CD8-positive, alpha-beta memory T cell (primary cell): Measurements from ENCODE around the gene NEDD8. TPM values are rescaled to one million over a fixed set of nuclear protein-coding genes. Genes with fewer than 3 reads are reported as not detected.

ENCODE experiments used
- CTCF ChIA-PET: fragments of 350-600 bp; sonication (Branson Sonifier 250); formaldehyde crosslinking; loops from one replicate; lab custom pipeline; 2021; ENCODE audit warnings: antibody characterized with exemption; lab: Charles Lee
- POLR2A ChIA-PET: fragments of 350-600 bp; sonication (Branson Sonifier 250); formaldehyde crosslinking; loops from one replicate; lab custom pipeline; 2021; ENCODE audit warnings: antibody characterized with exemption; lab: Charles Lee
- DNase-seq, 5 donors: peaks; one replicate each; pipeline versions ENCODE4 v3.0.0 to v3.0.0-alpha.2; 2020 to 2022; ENCODE audit warnings: mixed read lengths in 1 of 5
- H3K27ac ChIP-seq: one replicate; pipeline ENCODE4 v1.7.0; 2013; ENCODE audit warnings: low read depth, mild to moderate bottlenecking, low read length, moderate library complexity
- H3K27me3 ChIP-seq: 2 replicates; pipeline ENCODE4 v1.7.0; 2013; ENCODE audit warnings: low read length, mild to moderate bottlenecking; ENCODE audit not compliant: insufficient read depth, poor library complexity, severe bottlenecking
- H3K36me3 ChIP-seq: 2 replicates; pipeline ENCODE4 v1.7.0; 2013; ENCODE audit warnings: mild to moderate bottlenecking, low read length, moderate library complexity; ENCODE audit not compliant: insufficient read depth
- H3K4me1 ChIP-seq: 2 replicates; pipeline ENCODE4 v1.7.0; 2013; ENCODE audit warnings: mild to moderate bottlenecking, low read length, moderate library complexity; ENCODE audit not compliant: insufficient read depth
- H3K4me3 ChIP-seq: 2 replicates; pipeline ENCODE4 v1.7.0; 2013; ENCODE audit warnings: mild to moderate bottlenecking, low read length
- H3K9me3 ChIP-seq: 2 replicates; pipeline ENCODE4 v1.7.0; 2013; ENCODE audit warnings: mild to moderate bottlenecking, low read length
- H3K27ac Mint-ChIP-seq, 8 donors: one replicate each; pipeline ENCODE4 v1.8.0; 2020 to 2021; ENCODE audit warnings: mixed read lengths in 8 of 8, mild to moderate bottlenecking in 6 of 8, inconsistent platforms in 3 of 8, moderate library complexity in 3 of 8
- H3K27me3 Mint-ChIP-seq, 2 donors: one replicate each; pipeline ENCODE4 v1.8.0; 2020 to 2021; ENCODE audit warnings: mixed read lengths in 2 of 2, mild to moderate bottlenecking in 1 of 2, moderate library complexity in 1 of 2
- H3K36me3 Mint-ChIP-seq, 3 donors: one replicate each; pipeline ENCODE4 v1.8.0; 2020 to 2021; ENCODE audit warnings: mixed read lengths in 3 of 3, inconsistent platforms in 1 of 3, mild to moderate bottlenecking in 1 of 3
- H3K4me1 Mint-ChIP-seq, 3 donors: one replicate each; pipeline ENCODE4 v1.8.0; 2020 to 2021; ENCODE audit warnings: mixed read lengths in 3 of 3, inconsistent platforms in 1 of 3, mild to moderate bottlenecking in 1 of 3
- H3K4me3 Mint-ChIP-seq, 7 donors: one replicate each; pipeline ENCODE4 v1.8.0; 2020 to 2021; ENCODE audit warnings: mixed read lengths in 7 of 7, mild to moderate bottlenecking in 6 of 7, moderate library complexity in 4 of 7, inconsistent platforms in 2 of 7
- H3K9me3 Mint-ChIP-seq, 5 donors: one replicate each; pipeline ENCODE4 v1.8.0; 2020 to 2022; ENCODE audit warnings: mixed read lengths in 5 of 5, mild to moderate bottlenecking in 3 of 5, moderate library complexity in 2 of 5, inconsistent platforms in 1 of 5
- polyA plus RNA-seq: library from polyadenylated mRNA; unstranded; fragments of 300-500 nt; fragmentation: Illumina TruSeq; gene quantifications from one replicate; pipeline ENCODE4 v1.2.3, GENCODE V29; 2021
- total RNA-seq, 2 experiments: library from RNA; stranded (reverse); gene quantifications; one replicate each; pipeline ENCODE4 v1.2.3, GENCODE V29; 2021

NEDD8 gene
- total RNA-seq = 100 to 1,000 TPM; 232 to 240 TPM
- 364 TPM for polyA plus RNA-seq

- H3K36me3 Mint-ChIP-seq = peaks cover 0 to 61% (median 11%) of the 10 kb centered on the region in 3 donors
- ChIA-PET CTCF (interaction anchor here (1.6 to 3.2 kb wide), 2 partner anchors 10 to 17 kb away, joined by 6 to 16 read pairs; partner anchors contain the start of genes MDP1 and TINF2), POLR2A (interaction anchor here (2.3 kb wide), 1 partner anchor 10 kb away, joined by 30 read pairs; the partner anchor contains the start of gene TINF2)
These were observed at the start of gene NEDD8 for GRCh38 chr14:24232121-24232644. Gene NEDD8 (minus strand): TSS chr14:24232367. CDS start chr14:24232267, 100 bp downstream.

GRCh38 chr14:24281636-24282035 lies 49.5 kb upstream of the NEDD8 start:
- CTCF ChIA-PET = interaction anchor here (1.6 to 3.5 kb wide), 2 partner anchors 15 to 52 kb away, joined by 5 to 10 read pairs; no protein-coding TSS in a partner anchor
- H3K36me3 Mint-ChIP-seq = peaks cover 0 to 4% (median 0%) of the 10 kb centered on the region in 3 donors
- H3K36me3 ChIP-seq = no peaks in the 10 kb centered on the region
- POLR2A ChIA-PET = no interaction called here
- no peaks in the 10 kb centered on the region for H3K9me3 ChIP-seq
- H3K4me1 Mint-ChIP-seq = peaks cover 17 to 23% (median 21%) of the 10 kb centered on the region in 3 donors
- peak overlapping the region in 4 of 8 donors; percentile 33 to 84 (median 52) for H3K27ac Mint-ChIP-seq
- no peak for DNase-seq
- peaks cover 16% of the 10 kb centered on the region for H3K4me1 ChIP-seq
- no peaks in the 10 kb centered on the region for H3K9me3 Mint-ChIP-seq
- H3K27ac ChIP-seq = no peak overlapping the region
- no peak overlapping the region for H3K4me3 ChIP-seq
- no peaks in the 10 kb centered on the region for H3K27me3 ChIP-seq
- no peak overlapping the region for H3K4me3 Mint-ChIP-seq
- peaks cover 0 to 2% of the 10 kb centered on the region in 2 donors for H3K27me3 Mint-ChIP-seq

More at GRCh38 chr14:24232121-24232644, at the start of gene NEDD8:
- Mint-ChIP-seq H3K27me3 (no peaks in the 10 kb centered on the region), H3K27ac (peak within 1 kb of the TSS; percentile 95 to 99 (median 98)), H3K4me3 (peak within 1 kb of the TSS; percentile 95 to 99 (median 98)), H3K4me1 (peaks cover 45 to 67% (median 66%) of the 10 kb centered on the region in 3 donors), H3K9me3 (no peaks in the 10 kb centered on the region)
- peaks cover 38% of the 10 kb centered on the region for H3K4me1 ChIP-seq
- peak within 1 kb of the TSS; percentile 79 for H3K27ac ChIP-seq
- H3K27me3 ChIP-seq = no peaks in the 10 kb centered on the region
- peak; percentile 74 to 93 (median 84) for DNase-seq
- H3K4me3 ChIP-seq = peak within 1 kb of the TSS; percentile 92
- H3K36me3 ChIP-seq = peaks cover 34% of the 10 kb centered on the region
- no peaks in the 10 kb centered on the region for H3K9me3 ChIP-seq

DNA sequence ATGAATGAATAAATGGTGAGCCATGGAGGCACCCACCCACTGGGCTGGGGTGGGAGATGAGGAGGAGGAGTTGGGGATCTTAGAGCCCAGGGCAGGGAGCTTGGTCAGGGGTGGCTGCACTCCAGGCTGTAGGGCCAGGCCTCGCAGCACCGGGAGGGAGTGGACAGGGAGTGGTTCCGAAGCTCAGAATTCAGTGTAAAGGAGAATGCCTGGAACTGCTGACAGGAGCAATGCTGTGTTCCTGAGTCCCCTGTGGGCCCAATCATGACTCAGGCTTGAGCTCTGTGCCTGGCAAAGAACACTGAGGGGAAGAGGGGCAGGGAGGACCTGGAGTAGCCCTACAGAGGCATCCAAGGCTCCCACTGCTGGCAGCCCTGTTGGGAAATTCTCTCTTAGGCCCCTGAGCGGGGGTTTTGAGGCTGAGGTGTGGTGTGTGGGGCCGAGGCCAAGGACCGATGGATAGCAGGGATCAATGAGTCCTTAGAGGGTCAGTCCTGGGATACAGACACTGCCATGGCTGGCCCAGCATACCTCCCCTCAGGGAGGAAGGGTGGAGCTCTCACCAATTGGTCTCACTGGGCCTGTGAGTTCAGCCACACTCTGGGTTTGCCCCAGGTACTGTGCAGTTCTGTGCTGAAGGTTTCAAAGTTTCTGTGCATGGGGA lies 48.8 kb upstream of the NEDD8 start:
- DNase-seq = no peak
- Histone ChIP-seq H3K4me3 (no peak overlapping the region), H3K27me3 (no peaks in the 10 kb centered on the region), H3K4me1 (peaks cover 16% of the 10 kb centered on the region), H3K27ac (no peak overlapping the region), H3K9me3 (no peaks in the 10 kb centered on the region), H3K36me3 (no peaks in the 10 kb centered on the region)
- Mint-ChIP-seq H3K27ac (peak overlapping the region in 5 of 8 donors; percentile 32 to 84 (median 47)), H3K4me1 (peaks cover 17 to 23% (median 21%) of the 10 kb centered on the region in 3 donors), H3K27me3 (no peaks in the 10 kb centered on the region), H3K36me3 (peaks cover 0 to 2% (median 0%) of the 10 kb centered on the region in 3 donors), H3K4me3 (no peak overlapping the region), H3K9me3 (no peaks in the 10 kb centered on the region)
- ChIA-PET CTCF (interaction anchor here (1.2 to 3.5 kb wide), 5 partner anchors 10 to 53 kb away, joined by 4 to 10 read pairs (median 6); partner anchors contain the start of genes LTB4R2 and RABGGTA), POLR2A (interaction anchor here (1.3 kb wide), 1 partner anchor 9 kb away, joined by 3 read pairs; the partner anchor contains the start of gene RABGGTA)

GRCh38 chr14:24279301-24280186 lies 47.4 kb upstream of the NEDD8 start:
- Mint-ChIP-seq H3K27me3 (no peaks in the 10 kb centered on the region), H3K27ac (peak overlapping the region; percentile 34 to 93 (median 80)), H3K9me3 (no peaks in the 10 kb centered on the region), H3K36me3 (peaks cover 0 to 2% (median 0%) of the 10 kb centered on the region in 3 donors), H3K4me1 (peaks cover 17 to 28% (median 21%) of the 10 kb centered on the region in 3 donors), H3K4me3 (no peak overlapping the region)
- no peaks in the 10 kb centered on the region for H3K36me3 ChIP-seq
- DNase-seq = peak in 3 of 5 donors; percentile 26 to 39 (median 27)
- H3K4me3 ChIP-seq = no peak overlapping the region
- no peaks in the 10 kb centered on the region for H3K9me3 ChIP-seq
- no peak overlapping the region for H3K27ac ChIP-seq
- ChIA-PET CTCF (interaction anchor here (1.2 to 3.5 kb wide), 5 partner anchors 9 to 45 kb away, joined by 3 to 10 read pairs (median 6); partner anchors contain the start of genes LTB4R2 and RABGGTA), POLR2A (interaction anchor here (1.3 kb wide), 1 partner anchor 8 kb away, joined by 3 read pairs; the partner anchor contains the start of gene RABGGTA)
- H3K4me1 ChIP-seq = peaks cover 18% of the 10 kb centered on the region
- no peaks in the 10 kb centered on the region for H3K27me3 ChIP-seq

- peaks cover 27% of the 10 kb centered on the region for H3K4me1 ChIP-seq
- no peak for DNase-seq
- Mint-ChIP-seq H3K4me3 (no peak overlapping the region), H3K36me3 (peaks cover 0 to 2% (median 0%) of the 10 kb centered on the region in 3 donors), H3K27ac (peak overlapping the region in 7 of 8 donors; percentile 13 to 86 (median 66)), H3K9me3 (no peaks in the 10 kb centered on the region), H3K27me3 (no peaks in the 10 kb centered on the region), H3K4me1 (peaks cover 23 to 39% (median 32%) of the 10 kb centered on the region in 3 donors)
- no peaks in the 10 kb centered on the region for H3K36me3 ChIP-seq
- ChIA-PET POLR2A (no interaction called here), CTCF (no interaction called here)
- no peaks in the 10 kb centered on the region for H3K27me3 ChIP-seq
- no peak overlapping the region for H3K4me3 ChIP-seq
- no peaks in the 10 kb centered on the region for H3K9me3 ChIP-seq
- H3K27ac ChIP-seq = no peak overlapping the region
These were observed 46.3 kb upstream of the NEDD8 start for GRCh38 chr14:24278424-24278823.

DNA sequence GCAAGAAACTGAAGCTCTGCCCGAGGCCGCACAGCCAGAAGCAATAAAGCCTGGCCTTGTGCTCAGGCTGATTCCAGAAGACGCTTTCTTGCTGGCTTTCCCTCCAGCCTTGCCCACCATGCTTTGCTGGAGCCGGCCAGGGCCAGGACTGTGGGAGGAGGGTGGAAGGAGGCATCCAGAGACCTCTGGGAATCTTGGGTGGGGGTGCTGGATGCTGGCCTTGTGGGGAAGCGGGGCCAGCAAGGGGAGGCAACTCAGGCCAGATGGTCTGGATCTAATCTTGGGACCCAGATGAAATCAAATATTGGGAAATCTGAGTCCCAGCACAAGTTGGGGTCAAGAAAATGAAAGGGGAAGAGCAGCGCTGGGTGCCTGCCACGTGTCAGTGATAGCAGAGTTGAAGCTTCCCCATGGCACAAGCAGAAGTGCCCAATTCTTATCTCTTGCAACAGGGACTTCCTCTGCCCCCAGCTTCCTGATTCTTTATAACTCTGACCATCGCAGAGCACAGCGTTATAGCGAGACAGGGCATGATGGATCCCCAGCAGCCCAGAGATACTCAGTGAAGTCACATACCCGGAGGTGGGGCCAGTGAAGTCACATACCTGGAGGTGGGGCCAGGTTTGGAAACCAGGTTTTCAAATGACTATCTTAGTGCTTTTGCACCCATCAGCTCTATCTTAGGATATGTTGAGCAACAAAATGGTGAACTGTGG lies 45.6 kb upstream of the NEDD8 start:
- ChIA-PET CTCF (interaction anchor here (1.5 kb wide), 1 partner anchor 36 kb away, joined by 3 read pairs; the partner anchor contains the start of gene TINF2), POLR2A (no interaction called here)
- Mint-ChIP-seq H3K4me3 (no peak overlapping the region), H3K36me3 (peaks cover 0 to 2% (median 0%) of the 10 kb centered on the region in 3 donors), H3K9me3 (no peaks in the 10 kb centered on the region), H3K27ac (peak overlapping the region in 3 of 8 donors; percentile 31 to 86 (median 43)), H3K27me3 (no peaks in the 10 kb centered on the region), H3K4me1 (peaks cover 27 to 43% (median 35%) of the 10 kb centered on the region in 3 donors)
- no peak overlapping the region for H3K27ac ChIP-seq
- peaks cover 30% of the 10 kb centered on the region for H3K4me1 ChIP-seq
- H3K9me3 ChIP-seq = no peaks in the 10 kb centered on the region
- H3K4me3 ChIP-seq = no peak overlapping the region
- no peaks in the 10 kb centered on the region for H3K36me3 ChIP-seq
- peak in 1 of 5 donors; percentile 36 for DNase-seq
- H3K27me3 ChIP-seq = no peaks in the 10 kb centered on the region

- Mint-ChIP-seq H3K4me3 (no peak overlapping the region), H3K27ac (peak overlapping the region in 5 of 8 donors; percentile 30 to 88 (median 81)), H3K27me3 (peaks cover 0 to 4% of the 10 kb centered on the region in 2 donors), H3K36me3 (peaks cover 0 to 2% (median 0%) of the 10 kb centered on the region in 3 donors), H3K4me1 (peaks cover 34 to 50% (median 42%) of the 10 kb centered on the region in 3 donors), H3K9me3 (no peaks in the 10 kb centered on the region)
- no peak overlapping the region for H3K27ac ChIP-seq
- no peak overlapping the region for H3K4me3 ChIP-seq
- peaks cover 37% of the 10 kb centered on the region for H3K4me1 ChIP-seq
- POLR2A ChIA-PET = no interaction called here
- no peaks in the 10 kb centered on the region for H3K9me3 ChIP-seq
- H3K36me3 ChIP-seq = no peaks in the 10 kb centered on the region
- CTCF ChIA-PET = interaction anchor here (1.5 kb wide), 1 partner anchor 35 kb away, joined by 3 read pairs; the partner anchor contains the start of gene TINF2
- DNase-seq = peak in 1 of 5 donors; percentile 2
- no peaks in the 10 kb centered on the region for H3K27me3 ChIP-seq
These were observed 44.9 kb upstream of the NEDD8 start for GRCh38 chr14:24277071-24277470.
